GM18499 (cell line): Measurements from ENCODE around the gene PABPC1L.

Experiments used
- ATAC-seq: cut with Tn5 transposase; IDR thresholded peaks from one replicate; pipeline ENCODE4 v1.9.1; 2021; ENCODE audit warnings: moderate number of reproducible peaks; ENCODE audit not compliant: insufficient read depth, unreplicated experiment

PABPC1L gene

GRCh38 chr20:44938637-44939036 is 28.8 kb downstream of the PABPC1L start:
- ATAC-seq, result no peak

GRCh38 chr20:44941120-44941691 is 31.3 kb downstream of the PABPC1L start:
- ATAC-seq, result no peak

GRCh38 chr20:44942264-44942973 is 32.6 kb downstream of the PABPC1L start:
- no peak for ATAC-seq

GRCh38 chr20:44943828-44944227 is 34.0 kb downstream of the PABPC1L start:
- ATAC-seq, result no peak

- no peak for ATAC-seq
Observed at GRCh38 chr20:44945261-44945660, 35.4 kb downstream of the PABPC1L start.

GRCh38 chr20:44946271-44946852 is 36.5 kb downstream of the PABPC1L start:
- no peak for ATAC-seq

GRCh38 chr20:44948107-44948506 is 38.2 kb downstream of the PABPC1L start:
- no peak for ATAC-seq

GRCh38 chr20:44948513-44948912 is 38.7 kb downstream of the PABPC1L start:
- no peak for ATAC-seq

GRCh38 chr20:44950368-44950767 is 40.5 kb downstream of the PABPC1L start:
- no peak for ATAC-seq

- ATAC-seq, result no peak
Observed at GRCh38 chr20:44952731-44953130, 42.9 kb downstream of the PABPC1L start.

GRCh38 chr20:44954211-44954610 is 44.4 kb downstream of the PABPC1L start:
- no peak for ATAC-seq

GRCh38 chr20:44955270-44955669 is 45.4 kb downstream of the PABPC1L start:
- ATAC-seq, result no peak

GRCh38 chr20:44956410-44956809 is 46.5 kb downstream of the PABPC1L start:
- no peak for ATAC-seq

- ATAC-seq, result no peak
Observed at GRCh38 chr20:44958276-44958675, 48.4 kb downstream of the PABPC1L start.

GRCh38 chr20:44959082-44959637 is 49.3 kb downstream of the PABPC1L start:
- no peak for ATAC-seq

- no peak for ATAC-seq
Observed at GRCh38 chr20:44959638-44960102, 49.8 kb downstream of the PABPC1L start.

GRCh38 chr20:44960103-44960852 is 50.4 kb downstream of the PABPC1L start, which contains the start of gene TOMM34:
TOMM34 (minus strand) TSS chr20:44960397; CDS start chr20:44960333, 64 bp downstream.
- ATAC-seq, result peak; percentile 51

- no peak for ATAC-seq
Observed at GRCh38 chr20:44961011-44961869, 51.4 kb downstream of the PABPC1L start.

- no peak for ATAC-seq
Observed at GRCh38 chr20:44961870-44962267, 52.0 kb downstream of the PABPC1L start.

GRCh38 chr20:44962483-44962882 is 52.6 kb downstream of the PABPC1L start:
- ATAC-seq, result no peak
